MCF 10A (cell line): ENCODE measurements around the gene RICTOR. TPM values are rescaled to one million over a fixed set of nuclear protein-coding genes. Genes with fewer than 3 reads are reported as not detected.

Experiments
- BruUV-seq: library from RNA; stranded (reverse); fragments of 400-500 nt; replicated peaks from 2 replicates; lab custom pipeline; 2021; lab: Mats Ljungman, UMichigan
- CTCF ChIA-PET: fragments of 300-600 bp; sonication (Branson Sonifier 250); formaldehyde crosslinking; extraction: SDS; loops from one replicate; lab custom pipeline; 2021; ENCODE audit warnings: antibody characterized with exemption, inconsistent platforms; lab: Yijun Ruan, JAX
- POLR2A ChIA-PET: fragments of 300-600, 350-650 bp; sonication (Branson Sonifier 250); formaldehyde crosslinking; extraction: SDS; loops from one replicate; lab custom pipeline; 2020; ENCODE audit warnings: antibody characterized with exemption, inconsistent platforms; lab: Yijun Ruan, JAX
- DNase-seq: peaks from one replicate; pipeline ENCODE4 v3.0.0-alpha.2; 2018; ENCODE audit not compliant: unreplicated experiment
- H3K27ac Mint-ChIP-seq: one replicate; pipeline ENCODE4 v1.8.0; 2022; ENCODE audit warnings: mild to moderate bottlenecking, low read depth, mixed read lengths; ENCODE audit not compliant: unreplicated experiment
- H3K27me3 Mint-ChIP-seq: one replicate; pipeline ENCODE4 v1.8.0; 2022; ENCODE audit warnings: mixed read lengths; ENCODE audit not compliant: insufficient read depth, unreplicated experiment
- H3K36me3 Mint-ChIP-seq: one replicate; pipeline ENCODE4 v1.8.0; 2022; ENCODE audit warnings: mild to moderate bottlenecking, moderate library complexity, mixed read lengths; ENCODE audit not compliant: insufficient read depth, unreplicated experiment
- H3K4me1 Mint-ChIP-seq: one replicate; pipeline ENCODE4 v1.8.0; 2022; ENCODE audit warnings: mixed read lengths; ENCODE audit not compliant: insufficient read depth, unreplicated experiment
- H3K4me3 Mint-ChIP-seq: one replicate; pipeline ENCODE4 v1.8.0; 2022; ENCODE audit warnings: mild to moderate bottlenecking, moderate library complexity, mixed read lengths; ENCODE audit not compliant: unreplicated experiment
- H3K9me3 Mint-ChIP-seq: one replicate; pipeline ENCODE4 v1.8.0; 2022; ENCODE audit warnings: mixed read lengths; ENCODE audit not compliant: unreplicated experiment
- intact Hi-C: fragments of 100-400 bp; cut with micrococcal nuclease; formaldehyde crosslinking; loops from 2 replicates; pipeline ENCODE4 v1.14.1; 2022
- total RNA-seq: library from RNA; stranded (reverse); gene quantifications from 2 replicates; pipeline ENCODE4 v1.2.3, GENCODE V29; 2022
- TF ChIP-seq, protein P1 (sequence below): fragments of 200-600 bp; IDR thresholded peaks from one replicate; pipeline ENCODE4 v1.8.0; 2022; ENCODE audit warnings: antibody characterized with exemption, mild to moderate bottlenecking; ENCODE audit not compliant: unreplicated experiment

The RICTOR gene
- total RNA-seq, 1 experiment from 2014 or later, result 25.7 TPM

DNA sequence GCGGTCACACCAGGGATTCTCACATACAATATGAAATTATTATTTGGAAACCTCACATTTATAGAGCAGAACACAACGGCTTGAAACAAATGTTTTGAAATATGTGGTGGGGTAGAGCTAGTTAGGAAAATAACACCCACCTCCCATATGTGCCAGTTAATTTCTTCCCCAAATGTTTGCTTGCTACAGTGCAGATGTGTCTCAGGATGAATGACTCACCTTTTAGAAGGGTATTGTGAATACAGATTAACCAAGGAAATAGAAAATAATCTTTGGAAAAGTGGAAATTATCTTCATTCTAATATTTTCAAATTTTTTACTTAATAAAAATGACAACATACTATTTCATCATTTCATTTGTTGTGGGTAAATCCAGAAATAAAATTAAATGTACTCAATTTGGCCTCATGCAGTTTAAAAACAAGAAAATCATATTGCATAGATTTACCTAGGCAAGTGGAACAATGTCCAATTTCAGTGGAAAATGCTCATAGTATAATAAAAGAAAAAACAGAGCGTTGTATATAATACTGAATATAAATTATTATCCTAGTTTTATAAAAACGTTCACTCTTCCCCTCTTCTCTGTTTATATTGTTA lies 39.3 kb upstream of the RICTOR start:
- CTCF ChIA-PET, result interaction anchor here (0.6 to 1.4 kb wide), 2 partner anchors 10 to 457 kb away, joined by 5 to 6 read pairs; no protein-coding TSS in a partner anchor
- intact Hi-C loops, result no loop called here
- no TSS peak for BruUV-seq
- no peaks in the 10 kb centered on the region for H3K36me3 Mint-ChIP-seq
- H3K4me1 Mint-ChIP-seq, result peaks cover 13% of the 10 kb centered on the region
- DNase-seq, result no peak
- POLR2A ChIA-PET, result interaction anchor here (1.2 to 3.2 kb wide), 2 partner anchors 9 to 12 kb away, joined by 3 to 18 read pairs; no protein-coding TSS in a partner anchor
- H3K27ac Mint-ChIP-seq, result no peak overlapping the region
- no peaks in the 10 kb centered on the region for H3K9me3 Mint-ChIP-seq
- H3K27me3 Mint-ChIP-seq, result no peaks in the 10 kb centered on the region
- H3K4me3 Mint-ChIP-seq, result no peak overlapping the region
- TF ChIP-seq, protein P1, sequence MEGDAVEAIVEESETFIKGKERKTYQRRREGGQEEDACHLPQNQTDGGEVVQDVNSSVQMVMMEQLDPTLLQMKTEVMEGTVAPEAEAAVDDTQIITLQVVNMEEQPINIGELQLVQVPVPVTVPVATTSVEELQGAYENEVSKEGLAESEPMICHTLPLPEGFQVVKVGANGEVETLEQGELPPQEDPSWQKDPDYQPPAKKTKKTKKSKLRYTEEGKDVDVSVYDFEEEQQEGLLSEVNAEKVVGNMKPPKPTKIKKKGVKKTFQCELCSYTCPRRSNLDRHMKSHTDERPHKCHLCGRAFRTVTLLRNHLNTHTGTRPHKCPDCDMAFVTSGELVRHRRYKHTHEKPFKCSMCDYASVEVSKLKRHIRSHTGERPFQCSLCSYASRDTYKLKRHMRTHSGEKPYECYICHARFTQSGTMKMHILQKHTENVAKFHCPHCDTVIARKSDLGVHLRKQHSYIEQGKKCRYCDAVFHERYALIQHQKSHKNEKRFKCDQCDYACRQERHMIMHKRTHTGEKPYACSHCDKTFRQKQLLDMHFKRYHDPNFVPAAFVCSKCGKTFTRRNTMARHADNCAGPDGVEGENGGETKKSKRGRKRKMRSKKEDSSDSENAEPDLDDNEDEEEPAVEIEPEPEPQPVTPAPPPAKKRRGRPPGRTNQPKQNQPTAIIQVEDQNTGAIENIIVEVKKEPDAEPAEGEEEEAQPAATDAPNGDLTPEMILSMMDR, result no peak

DNA sequence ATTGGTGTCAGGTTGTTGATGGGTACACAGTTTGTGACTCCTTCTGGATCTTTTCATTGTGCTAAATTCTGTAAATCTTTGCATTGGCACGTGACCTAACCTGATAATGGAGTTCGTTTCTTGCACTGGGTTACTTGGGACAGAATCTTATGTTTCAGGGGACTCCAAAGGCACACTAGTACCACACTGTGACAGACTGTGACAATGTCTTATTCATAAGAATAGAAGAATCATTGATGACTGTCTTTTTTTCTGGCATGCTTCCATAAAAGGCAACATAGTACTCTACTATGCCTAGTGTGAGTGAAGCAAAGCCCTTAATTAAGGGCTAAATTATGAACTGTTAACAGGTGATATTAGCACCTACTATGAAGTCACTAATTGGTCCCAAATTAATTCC lies 35.4 kb upstream of the RICTOR start:
- ChIA-PET CTCF (no interaction called here), POLR2A (no interaction called here)
- Mint-ChIP-seq H3K27me3 (no peaks in the 10 kb centered on the region), H3K27ac (no peak overlapping the region), H3K4me3 (no peak overlapping the region), H3K36me3 (no peaks in the 10 kb centered on the region), H3K9me3 (no peaks in the 10 kb centered on the region), H3K4me1 (no peaks in the 10 kb centered on the region)
- no TSS peak for BruUV-seq
- TF ChIP-seq, protein P1, result no peak
- no peak for DNase-seq
- intact Hi-C loops, result no loop called here

DNA sequence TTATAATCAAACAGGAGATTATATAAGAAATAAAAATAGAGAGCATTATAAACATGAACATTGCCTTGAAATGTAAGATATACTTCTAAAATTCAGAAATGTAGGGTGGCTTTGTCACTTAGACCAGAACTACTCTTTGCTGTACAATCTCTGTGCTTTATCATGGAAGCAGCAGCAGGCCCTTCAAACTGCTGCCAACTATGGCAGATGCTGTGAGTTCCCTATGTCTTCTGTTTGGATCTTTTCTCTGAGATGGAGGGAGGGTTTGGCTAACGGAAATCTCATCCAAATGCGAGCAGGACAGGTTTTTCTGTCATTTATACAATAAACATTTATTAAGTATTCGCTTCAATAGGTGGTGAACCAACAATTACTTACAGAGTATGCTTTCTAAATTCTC lies 34.8 kb upstream of the RICTOR start:
- no TSS peak for BruUV-seq
- CTCF ChIA-PET, result interaction anchor here (0.5 kb wide), 1 partner anchor 79 kb away, joined by 3 read pairs; no protein-coding TSS in a partner anchor
- no peaks in the 10 kb centered on the region for H3K27me3 Mint-ChIP-seq
- no peak for DNase-seq
- POLR2A ChIA-PET, result no interaction called here
- intact Hi-C loops, result no loop called here
- H3K4me1 Mint-ChIP-seq, result peaks cover under 1% of the 10 kb centered on the region
- H3K4me3 Mint-ChIP-seq, result no peak overlapping the region
- no peaks in the 10 kb centered on the region for H3K36me3 Mint-ChIP-seq
- TF ChIP-seq, protein P1, result no peak
- no peaks in the 10 kb centered on the region for H3K9me3 Mint-ChIP-seq
- H3K27ac Mint-ChIP-seq, result no peak overlapping the region

DNA sequence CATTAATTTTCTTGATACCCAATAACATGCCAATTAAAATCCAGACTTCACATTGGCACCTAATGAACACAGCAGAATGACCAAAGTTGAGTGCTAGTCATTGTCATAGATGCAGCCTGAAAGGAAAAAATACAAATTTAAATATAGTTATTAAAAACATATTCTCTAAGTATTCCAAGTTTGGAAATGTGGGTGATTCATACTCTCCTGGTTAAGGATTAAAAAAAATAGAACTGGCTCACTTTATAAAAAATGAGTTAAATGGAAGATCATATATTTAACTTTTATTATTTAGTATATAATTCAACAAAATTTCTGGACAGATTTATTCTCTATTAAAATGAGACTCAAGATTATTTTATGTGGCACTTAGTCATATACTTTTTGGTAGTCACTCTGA lies 33.2 kb upstream of the RICTOR start:
- H3K27ac Mint-ChIP-seq, result no peak overlapping the region
- no peaks in the 10 kb centered on the region for H3K27me3 Mint-ChIP-seq
- peaks cover 17% of the 10 kb centered on the region for H3K4me1 Mint-ChIP-seq
- no peak for DNase-seq
- ChIA-PET CTCF (no interaction called here), POLR2A (no interaction called here)
- no TSS peak for BruUV-seq
- intact Hi-C loops, result no loop called here
- TF ChIP-seq, protein P1, result no peak
- H3K4me3 Mint-ChIP-seq, result no peak overlapping the region
- H3K36me3 Mint-ChIP-seq, result no peaks in the 10 kb centered on the region
- H3K9me3 Mint-ChIP-seq, result no peaks in the 10 kb centered on the region
